GM13976 (cell line): ENCODE data around the gene NEDD8.

Source experiments
- DNase-seq: peaks from one replicate; pipeline ENCODE4 v3.0.0; 2012; ENCODE audit warnings: low spot score
- in situ Hi-C: fragments of 300-500 bp; cut with MboI; formaldehyde crosslinking; loops from one replicate; pipeline ENCODE4 v1.12.0; 2022; ENCODE audit warnings: low sequenced_read_pairs, mixed read lengths, inconsistent platforms; ENCODE audit not compliant: unreplicated experiment
- TF ChIP-seq, protein P1 (sequence below): IDR thresholded peaks from 2 replicates; pipeline ENCODE4 v1.5.1; 2012; ENCODE audit warnings: borderline replicate concordance, mild to moderate bottlenecking; ENCODE audit not compliant: insufficient read depth; ENCODE audit errors: extremely low read depth, missing control alignments, control extremely low read depth

Gene NEDD8

GRCh38 chr14:24277071-24277470, 44.9 kb upstream of the NEDD8 start:
- TF ChIP-seq, protein P1, sequence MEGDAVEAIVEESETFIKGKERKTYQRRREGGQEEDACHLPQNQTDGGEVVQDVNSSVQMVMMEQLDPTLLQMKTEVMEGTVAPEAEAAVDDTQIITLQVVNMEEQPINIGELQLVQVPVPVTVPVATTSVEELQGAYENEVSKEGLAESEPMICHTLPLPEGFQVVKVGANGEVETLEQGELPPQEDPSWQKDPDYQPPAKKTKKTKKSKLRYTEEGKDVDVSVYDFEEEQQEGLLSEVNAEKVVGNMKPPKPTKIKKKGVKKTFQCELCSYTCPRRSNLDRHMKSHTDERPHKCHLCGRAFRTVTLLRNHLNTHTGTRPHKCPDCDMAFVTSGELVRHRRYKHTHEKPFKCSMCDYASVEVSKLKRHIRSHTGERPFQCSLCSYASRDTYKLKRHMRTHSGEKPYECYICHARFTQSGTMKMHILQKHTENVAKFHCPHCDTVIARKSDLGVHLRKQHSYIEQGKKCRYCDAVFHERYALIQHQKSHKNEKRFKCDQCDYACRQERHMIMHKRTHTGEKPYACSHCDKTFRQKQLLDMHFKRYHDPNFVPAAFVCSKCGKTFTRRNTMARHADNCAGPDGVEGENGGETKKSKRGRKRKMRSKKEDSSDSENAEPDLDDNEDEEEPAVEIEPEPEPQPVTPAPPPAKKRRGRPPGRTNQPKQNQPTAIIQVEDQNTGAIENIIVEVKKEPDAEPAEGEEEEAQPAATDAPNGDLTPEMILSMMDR = no peak
- no peak for DNase-seq
- in situ Hi-C loops = no loop called here

- TF ChIP-seq, protein P1 = no peak
- DNase-seq = peak; percentile 68
- in situ Hi-C loops = no loop called here
Measured at GRCh38 chr14:24274101-24274543, 42.0 kb upstream of the NEDD8 start.

DNA sequence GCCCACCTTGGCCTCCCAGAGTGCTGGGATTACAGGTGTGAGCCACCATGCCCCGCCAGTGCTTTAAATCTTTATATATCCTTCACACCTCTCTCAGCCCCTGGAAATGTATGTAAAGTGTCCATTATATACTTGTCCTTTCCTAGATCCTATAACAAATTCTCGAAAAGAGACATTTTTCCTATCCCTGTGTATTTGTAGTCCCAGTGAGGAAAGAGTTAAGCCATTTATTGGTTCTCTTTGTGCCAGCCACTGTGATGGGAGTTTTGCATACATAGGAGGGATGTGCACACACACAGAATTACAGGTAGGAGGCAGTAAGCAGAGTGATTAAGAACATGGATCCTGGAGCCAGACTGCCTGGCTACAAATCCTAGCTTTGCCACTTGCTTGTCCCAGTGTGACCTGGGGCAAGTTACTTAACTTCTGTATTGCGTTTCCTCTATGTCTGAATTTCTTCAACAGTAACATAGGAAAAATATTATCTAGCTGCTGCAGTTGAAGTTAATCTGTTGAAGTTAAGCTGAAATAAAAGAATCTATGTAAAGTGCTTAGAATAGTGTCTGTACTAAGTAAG, 41.3 kb upstream of the NEDD8 start:
- in situ Hi-C loops = no loop called here
- TF ChIP-seq, protein P1 = peak; percentile 18
- no peak for DNase-seq

DNA sequence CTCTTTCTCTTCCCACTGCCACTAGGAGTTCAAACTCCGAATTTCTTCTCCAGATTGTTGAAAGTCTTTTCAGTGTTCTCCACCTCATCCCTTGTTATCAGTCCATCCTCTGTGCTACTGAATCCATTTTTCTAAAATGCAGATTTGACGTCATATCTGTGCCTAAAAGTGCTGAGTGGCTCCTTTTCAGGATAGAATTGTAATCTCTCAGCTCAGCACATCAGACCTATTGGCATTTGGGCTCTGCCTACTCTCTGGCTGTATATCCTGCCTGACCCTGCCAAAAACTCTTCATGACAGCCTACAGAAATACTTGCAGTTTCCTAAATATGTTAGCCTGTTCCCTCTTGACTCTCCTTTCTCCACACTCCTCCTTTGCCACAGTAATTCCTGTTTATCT, 40.3 kb upstream of the NEDD8 start:
- TF ChIP-seq, protein P1 = no peak
- DNase-seq = no peak
- in situ Hi-C loops = no loop called here

GRCh38 chr14:24271834-24272263, 39.7 kb upstream of the NEDD8 start:
- TF ChIP-seq, protein P1 = no peak
- in situ Hi-C loops = no loop called here
- no peak for DNase-seq

DNA sequence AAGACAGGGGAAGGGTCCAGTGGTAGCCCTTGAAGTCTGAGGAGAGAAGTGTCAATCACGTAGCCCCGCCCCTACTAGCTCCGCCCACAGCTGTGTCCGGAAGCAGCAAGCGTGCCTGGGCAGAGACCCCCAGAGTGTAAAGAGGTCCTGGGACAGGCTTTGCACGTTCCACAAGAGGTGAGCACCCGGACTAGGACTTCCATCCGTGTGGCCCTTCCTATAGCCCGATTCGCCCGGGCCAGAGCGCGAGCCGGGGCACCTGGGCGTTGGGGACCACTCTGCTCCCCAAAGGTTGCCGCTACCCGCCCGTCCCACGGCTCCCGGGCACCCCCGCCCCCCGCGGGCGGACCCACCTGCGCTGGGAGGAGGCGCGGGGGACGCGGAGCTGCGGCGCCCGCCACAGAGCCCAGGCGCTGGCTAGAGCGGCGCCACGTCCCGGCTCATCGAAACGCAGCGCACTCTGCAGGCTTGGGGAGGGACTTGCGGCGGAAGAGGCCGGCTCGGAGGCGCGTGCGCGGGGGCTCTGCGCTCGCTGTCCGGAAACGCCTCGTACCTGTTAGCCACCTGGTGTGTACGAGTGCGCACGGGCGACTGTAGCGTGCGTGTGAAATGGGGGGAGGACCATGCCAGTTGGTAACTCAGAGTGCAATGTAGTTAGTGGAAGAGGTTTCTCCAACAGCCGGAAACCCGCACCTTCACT, 39.1 kb upstream of the NEDD8 start, which contains the start of gene RABGGTA:
Gene RABGGTA (minus strand): TSS at position 464 of the 700 bp plus-strand sequence. CDS start 482 bp downstream, outside the sequence.
- peak; percentile 96 for DNase-seq
- TF ChIP-seq, protein P1 = peak; percentile 93
- in situ Hi-C loops = no loop called here
